Fibroblast of lung (primary cell): Measurements from ENCODE around the gene EPHA8. TPM values are rescaled to one million over a fixed set of nuclear protein-coding genes. Genes with fewer than 3 reads are reported as not detected.

ENCODE experiments used
- DNase-seq, 2 donors: peaks; one replicate each; pipeline versions ENCODE4 v3.0.0 to v3.0.0-alpha.2; 2010; ENCODE audit warnings: low read depth in 2 of 2
- H2AFZ ChIP-seq: 2 replicates; pipeline ENCODE4 v1.5.1; 2012; ENCODE audit warnings: low read length, control low read depth, inconsistent platforms
- H3K27ac ChIP-seq: 2 replicates; pipeline ENCODE4 v1.5.1; 2011; ENCODE audit warnings: low read length, control low read depth; ENCODE audit not compliant: insufficient read depth
- H3K27me3 ChIP-seq: 2 replicates; pipeline ENCODE4 v1.5.1; 2011; ENCODE audit warnings: mild to moderate bottlenecking, low read length; ENCODE audit not compliant: control insufficient read depth, insufficient read depth
- H3K36me3 ChIP-seq: 2 replicates; pipeline ENCODE4 v1.5.1; 2011; ENCODE audit warnings: low read length; ENCODE audit not compliant: control insufficient read depth, insufficient read depth
- H3K4me1 ChIP-seq: 2 replicates; pipeline ENCODE4 v1.5.1; 2011; ENCODE audit warnings: low read length; ENCODE audit not compliant: control insufficient read depth, insufficient read depth; ENCODE audit errors: extremely low read depth
- H3K4me2 ChIP-seq: 2 replicates; pipeline ENCODE4 v1.5.1; 2011; ENCODE audit warnings: low read length, control low read depth; ENCODE audit not compliant: insufficient read depth; ENCODE audit errors: extremely low read depth
- H3K4me3 ChIP-seq, 4 experiments: fragments of 200-600 bp in 1 of 4; sonication (generic) in 1 of 4; replicated peaks in 1 of 4; 2 replicates each; pipeline ENCODE4 v1.5.1; 2011 to 2016; ENCODE audit warnings: low read length in 4 of 4, low read depth in 3 of 4, mild to moderate bottlenecking in 3 of 4, control low read depth in 2 of 4, inconsistent platforms in 1 of 4, mixed read lengths in 1 of 4; ENCODE audit not compliant: insufficient read depth in 1 of 4; ENCODE audit errors: control extremely low read depth in 1 of 4
- H3K79me2 ChIP-seq: 2 replicates; pipeline ENCODE4 v1.5.1; 2012; ENCODE audit warnings: mild to moderate bottlenecking, low read length, inconsistent platforms; ENCODE audit not compliant: control insufficient read depth, insufficient read depth
- H3K9ac ChIP-seq: 2 replicates; pipeline ENCODE4 v1.5.1; 2011; ENCODE audit warnings: mild to moderate bottlenecking, low read length, control low read depth; ENCODE audit not compliant: insufficient read depth
- H3K9me3 ChIP-seq: 2 replicates; pipeline ENCODE4 v1.5.1; 2012; ENCODE audit warnings: low read depth, low read length; ENCODE audit not compliant: control insufficient read depth, insufficient read depth
- H4K20me1 ChIP-seq: 2 replicates; pipeline ENCODE4 v1.5.1; 2011; ENCODE audit warnings: low read length; ENCODE audit not compliant: control insufficient read depth, insufficient read depth; ENCODE audit errors: extremely low read depth
- CTCF ChIP-seq, 2 donors: IDR thresholded peaks in 1 of 2; conservative IDR thresholded peaks in 1 of 2; 1 replicate in 1 of 2; 2 replicates in 1 of 2; pipeline ENCODE4 v1.5.1; 2011 to 2012; ENCODE audit warnings: low read length in 2 of 2, control low read depth in 1 of 2, inconsistent platforms in 1 of 2, low read depth in 1 of 2, mild to moderate bottlenecking in 1 of 2
- EZH2 ChIP-seq: IDR thresholded peaks from 2 replicates; pipeline ENCODE4 v1.5.1; 2012; ENCODE audit warnings: low read length, control low read depth, mild to moderate bottlenecking; ENCODE audit errors: missing control alignments
- polyA plus RNA-seq, 2 donors: library from polyadenylated mRNA; depleted of rRNA in 1 of 2; stranded (reverse) in 1 of 2; unstranded in 1 of 2; fragments of >200 nt; gene quantifications; 2 replicates each; pipeline ENCODE4 v1.2.1, GENCODE V29; 2011 to 2012; ENCODE audit warnings: missing spikeins in 1 of 2
- total RNA-seq: library from RNA; depleted of rRNA; stranded (reverse); fragments of >200 nt; gene quantifications from 2 replicates; pipeline ENCODE4 v1.2.1, GENCODE V29; 2014

Gene EPHA8
- total and polyA plus RNA-seq, 2 donors (not counting 1 experiment from before 2014, with no cell fraction given): not detected

- Histone ChIP-seq H2AFZ (no peak overlapping the region), H3K4me3 (no peak overlapping the region), H3K9ac (no peak overlapping the region), H3K4me2 (no peak overlapping the region), H3K9me3 (no peaks in the 10 kb centered on the region), H4K20me1 (no peaks in the 10 kb centered on the region), H3K27ac (no peak overlapping the region), H3K4me1 (no peaks in the 10 kb centered on the region), H3K36me3 (no peaks in the 10 kb centered on the region), H3K27me3 (no peaks in the 10 kb centered on the region), H3K79me2 (no peaks in the 10 kb centered on the region)
- DNase-seq: no peak
- TF ChIP-seq EZH2 (no peak), CTCF (conservative IDR thresholded peaks at IDR 0.05 in 1 of 2, IDR thresholded peaks at IDR 0.05 in 1 of 2; ENCODE audit: low read depth in 1 of 2, low read length in 2 of 2) (no peak)
These were observed 29.9 kb upstream of the EPHA8 start for GRCh38 chr1:22533244-22533895.

GRCh38 chr1:22534951-22535350 lies 28.3 kb upstream of the EPHA8 start:
- Histone ChIP-seq H3K27ac (no peak overlapping the region), H3K9ac (no peak overlapping the region), H3K4me1 (no peaks in the 10 kb centered on the region), H2AFZ (no peak overlapping the region), H3K4me3 (no peak overlapping the region), H3K79me2 (no peaks in the 10 kb centered on the region), H3K36me3 (no peaks in the 10 kb centered on the region), H3K27me3 (no peaks in the 10 kb centered on the region), H4K20me1 (no peaks in the 10 kb centered on the region), H3K9me3 (no peaks in the 10 kb centered on the region), H3K4me2 (no peak overlapping the region)
- no peak for TF ChIP-seq CTCF (conservative IDR thresholded peaks at IDR 0.05 in 1 of 2, IDR thresholded peaks at IDR 0.05 in 1 of 2; ENCODE audit: low read depth in 1 of 2, low read length in 2 of 2)
- TF ChIP-seq EZH2: no peak
- no peak for DNase-seq

- H3K9me3 ChIP-seq: no peaks in the 10 kb centered on the region
- no peaks in the 10 kb centered on the region for H4K20me1 ChIP-seq
- H3K4me3 ChIP-seq: no peak overlapping the region
- no peaks in the 10 kb centered on the region for H3K36me3 ChIP-seq
- no peak for DNase-seq
- H2AFZ ChIP-seq: no peak overlapping the region
- no peak overlapping the region for H3K4me2 ChIP-seq
- H3K27me3 ChIP-seq: no peaks in the 10 kb centered on the region
- no peaks in the 10 kb centered on the region for H3K79me2 ChIP-seq
- H3K27ac ChIP-seq: no peak overlapping the region
- H3K9ac ChIP-seq: no peak overlapping the region
- H3K4me1 ChIP-seq: no peaks in the 10 kb centered on the region
- TF ChIP-seq EZH2 (no peak), CTCF (conservative IDR thresholded peaks at IDR 0.05 in 1 of 2, IDR thresholded peaks at IDR 0.05 in 1 of 2; ENCODE audit: low read depth in 1 of 2, low read length in 2 of 2) (no peak)
These were observed 27.9 kb upstream of the EPHA8 start for GRCh38 chr1:22535399-22535798.
